ENCODE results near the gene RGS7. TPM values are rescaled to one million over a fixed set of nuclear protein-coding genes. Genes with fewer than 3 reads are reported as not detected.

The RGS7 gene
- polyA plus RNA-seq, 1 donor from 2014 or later, result 24.2 TPM

- Histone ChIP-seq H3K4me3 (ENCODE audit: low read length) (peak overlapping the region; percentile 30), H3K4me2 (ENCODE audit: low read length) (peak overlapping the region; percentile 1), H2AFZ (ENCODE audit: low read depth, low read length) (no peak overlapping the region), H3K9me2 (ENCODE audit: insufficient read depth, low read length) (no peaks in the 10 kb centered on the region), H3K36me3 (ENCODE audit: insufficient read depth, low read length) (no peaks in the 10 kb centered on the region), H3F3A (ENCODE audit: insufficient read depth, low read length, poor library complexity, severe bottlenecking) (no peaks in the 10 kb centered on the region), H3K27me3 (ENCODE audit: insufficient read depth, low read depth, low read length) (peaks cover 12% of the 10 kb centered on the region), H3K79me2 (replicated peaks; ENCODE audit: insufficient read depth, low read length) (no peaks in the 10 kb centered on the region), H4K20me1 (ENCODE audit: insufficient read depth) (no peaks in the 10 kb centered on the region), H3K27ac (ENCODE audit: low read length) (peak overlapping the region; percentile 51), H3K9me3 (ENCODE audit: low read length) (no peaks in the 10 kb centered on the region), H3K9ac (ENCODE audit: low read length) (no peak overlapping the region)
- TF ChIP-seq MXI1 (conservative IDR thresholded peaks at IDR 0.05; ENCODE audit: poor library complexity, severe bottlenecking) (no peak), TAF1 (IDR thresholded peaks at IDR 0.05; ENCODE audit: low read depth) (no peak), POLR2AphosphoS5 (IDR thresholded peaks at IDR 0.05) (no peak), RAD21 (conservative IDR thresholded peaks at IDR 0.05) (no peak), CTCF (IDR thresholded peaks at IDR 0.05; ENCODE audit: poor library complexity, severe bottlenecking) (no peak), EZH2 (IDR thresholded peaks at IDR 0.05; ENCODE audit: borderline replicate concordance, insufficient read depth, low read length, poor library complexity, severe bottlenecking) (no peak), SMC3 (conservative IDR thresholded peaks at IDR 0.05; ENCODE audit: poor library complexity) (no peak), REST (IDR thresholded peaks at IDR 0.05; ENCODE audit: borderline replicate concordance) (no peak), EP300 (conservative IDR thresholded peaks at IDR 0.05; ENCODE audit: poor library complexity, severe bottlenecking) (no peak)
Measured at GRCh38 chr1:241063276-241063675, 293.7 kb downstream of the RGS7 start.

GRCh38 chr1:241061062-241061461 lies 295.9 kb downstream of the RGS7 start:
- Histone ChIP-seq H2AFZ (ENCODE audit: low read depth, low read length) (no peak overlapping the region), H3F3A (ENCODE audit: insufficient read depth, low read length, poor library complexity, severe bottlenecking) (no peaks in the 10 kb centered on the region), H3K79me2 (replicated peaks; ENCODE audit: insufficient read depth, low read length) (no peaks in the 10 kb centered on the region), H3K36me3 (ENCODE audit: insufficient read depth, low read length) (no peaks in the 10 kb centered on the region), H3K9ac (ENCODE audit: low read length) (no peak overlapping the region), H3K4me3 (ENCODE audit: low read length) (no peak overlapping the region), H3K9me2 (ENCODE audit: insufficient read depth, low read length) (no peaks in the 10 kb centered on the region), H3K4me2 (ENCODE audit: low read length) (no peak overlapping the region), H3K9me3 (ENCODE audit: low read length) (no peaks in the 10 kb centered on the region), H3K27ac (ENCODE audit: low read length) (no peak overlapping the region), H3K27me3 (ENCODE audit: insufficient read depth, low read depth, low read length) (peaks cover 14% of the 10 kb centered on the region), H4K20me1 (ENCODE audit: insufficient read depth) (no peaks in the 10 kb centered on the region)
- TF ChIP-seq SMC3 (conservative IDR thresholded peaks at IDR 0.05; ENCODE audit: poor library complexity), result no peak
- no peak for TF ChIP-seq EZH2 (IDR thresholded peaks at IDR 0.05; ENCODE audit: borderline replicate concordance, insufficient read depth, low read length, poor library complexity, severe bottlenecking)
- TF ChIP-seq MXI1 (conservative IDR thresholded peaks at IDR 0.05; ENCODE audit: poor library complexity, severe bottlenecking), result no peak
- no peak for TF ChIP-seq POLR2AphosphoS5 (IDR thresholded peaks at IDR 0.05)
- TF ChIP-seq REST (IDR thresholded peaks at IDR 0.05; ENCODE audit: borderline replicate concordance), result no peak
- no peak for TF ChIP-seq TAF1 (IDR thresholded peaks at IDR 0.05; ENCODE audit: low read depth)
- TF ChIP-seq RAD21 (conservative IDR thresholded peaks at IDR 0.05), result no peak
- no peak for TF ChIP-seq CTCF (IDR thresholded peaks at IDR 0.05; ENCODE audit: poor library complexity, severe bottlenecking)
- TF ChIP-seq EP300 (conservative IDR thresholded peaks at IDR 0.05; ENCODE audit: poor library complexity, severe bottlenecking), result no peak
